ENCODE results near the gene UPB1. TPM values are rescaled to one million over a fixed set of nuclear protein-coding genes. Genes with fewer than 3 reads are reported as not detected.

Gene UPB1
- total and polyA plus RNA-seq, 10 of the 15 experiments (the other 5 are each of a cell fraction or from before 2014, with no cell fraction given), result 0.89 to 20.5 (median 3.1) TPM

DNA sequence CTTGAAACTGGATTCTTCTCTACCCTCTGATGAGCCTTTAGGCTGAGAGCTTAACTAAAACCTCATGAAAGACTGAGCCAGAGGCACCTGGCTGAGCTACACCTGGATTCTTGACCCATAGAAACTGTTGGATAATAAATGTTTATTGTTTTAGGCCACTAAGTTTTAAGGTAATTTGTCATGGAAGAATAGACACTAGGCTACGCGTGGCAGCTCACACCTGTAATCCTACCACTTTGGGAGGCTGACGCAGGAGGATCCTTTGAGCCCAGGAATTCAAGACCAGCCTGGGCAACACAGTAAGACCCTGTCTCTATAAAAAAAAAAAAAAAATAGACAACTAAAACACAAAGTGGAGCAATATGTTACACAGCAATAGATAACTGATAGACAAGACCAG is 29.2 kb upstream of the UPB1 start:
- 100% methylated on average over 3 of the region's 3 CpGs for WGBS (ENCODE audit: insufficient coverage, insufficient replicate concordance, low lambda C conversion rate, missing lambda C conversion rate)

More for the DNA sequence above, 29.2 kb upstream of the UPB1 start:
- H3K36me3 ChIP-seq (ENCODE audit: control insufficient read depth in 2 of 2, insufficient read depth in 2 of 2, low read length in 1 of 2), result no peaks in the 10 kb centered on the region
- FAIRE-seq (no peak), ATAC-seq (no peak), DNase-seq (ENCODE audit: low read depth, low spot score) (no peak)
- in situ Hi-C loops (cut with MboI) (no loop called here), intact Hi-C loops (cut with micrococcal nuclease; ENCODE audit: unreplicated experiment) (no loop called here)
- no peak overlapping the region for H2AFZ ChIP-seq (ENCODE audit: control insufficient read depth, low read depth, low read length)
- CTCF ChIA-PET, result interaction anchor here (0.9 to 1.6 kb wide), 4 partner anchors 10 to 38 kb away, joined by 3 to 5 read pairs (median 4); no protein-coding TSS in a partner anchor
- no peaks in the 10 kb centered on the region for H3K79me2 ChIP-seq (ENCODE audit: control insufficient read depth, insufficient read depth, low read length)
- POLR2A ChIA-PET, result interaction anchor here (0.7 to 2.2 kb wide), 2 partner anchors 10 to 231 kb away, joined by 3 to 7 read pairs; no protein-coding TSS in a partner anchor
- no peak overlapping the region for H3K27ac ChIP-seq (ENCODE audit: control insufficient read depth, insufficient read depth)
- no peak overlapping the region for H3K9ac ChIP-seq (ENCODE audit: control insufficient read depth, insufficient read depth, low read length)
- SMC1A ChIA-PET (ENCODE audit: uncharacterized antibody, unreplicated experiment), result interaction anchor here (1.0 to 1.6 kb wide), 5 partner anchors 10 to 42 kb away, joined by 4 to 5 read pairs (median 4); no protein-coding TSS in a partner anchor
- peaks cover 7% of the 10 kb centered on the region for H3K4me1 ChIP-seq (ENCODE audit: control insufficient read depth, insufficient read depth, low read length)
- H4K20me1 ChIP-seq (ENCODE audit: control insufficient read depth, insufficient read depth), result no peaks in the 10 kb centered on the region
- BruUV-seq (replicated peaks), result no TSS peak
- no peak for TF ChIP-seq MTA3 (IDR thresholded peaks at IDR 0.05; ENCODE audit: borderline replicate concordance, low read length)
- no peak for TF ChIP-seq SUPT20H (IDR thresholded peaks at IDR 0.05; ENCODE audit: borderline replicate concordance, control insufficient read depth, low read depth, low read length)
- no peak for TF ChIP-seq NFXL1 (IDR thresholded peaks at IDR 0.05; ENCODE audit: borderline replicate concordance)
- TF ChIP-seq SREBF1 (IDR thresholded peaks at IDR 0.05; ENCODE audit: low read length), result no peak
- TF ChIP-seq BACH1 (IDR thresholded peaks at IDR 0.05; ENCODE audit: borderline replicate concordance), result no peak
- no peak for TF ChIP-seq NFIC (IDR thresholded peaks at IDR 0.05; ENCODE audit: low read depth, low read length)
- TF ChIP-seq SP1 (IDR thresholded peaks at IDR 0.05; ENCODE audit: low read depth, low read length), result no peak
- TF ChIP-seq, protein P1, sequence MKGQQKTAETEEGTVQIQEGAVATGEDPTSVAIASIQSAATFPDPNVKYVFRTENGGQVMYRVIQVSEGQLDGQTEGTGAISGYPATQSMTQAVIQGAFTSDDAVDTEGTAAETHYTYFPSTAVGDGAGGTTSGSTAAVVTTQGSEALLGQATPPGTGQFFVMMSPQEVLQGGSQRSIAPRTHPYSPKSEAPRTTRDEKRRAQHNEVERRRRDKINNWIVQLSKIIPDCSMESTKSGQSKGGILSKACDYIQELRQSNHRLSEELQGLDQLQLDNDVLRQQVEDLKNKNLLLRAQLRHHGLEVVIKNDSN (IDR thresholded peaks at IDR 0.05; ENCODE audit: borderline replicate concordance, extremely low read length, insufficient read depth, low read depth, low read length), result no peak
- TF ChIP-seq ZZZ3 (IDR thresholded peaks at IDR 0.05; ENCODE audit: control insufficient read depth, insufficient read length, low read depth), result no peak
- no peak for TF ChIP-seq LARP7 (IDR thresholded peaks at IDR 0.05)
- TF ChIP-seq, protein P2, sequence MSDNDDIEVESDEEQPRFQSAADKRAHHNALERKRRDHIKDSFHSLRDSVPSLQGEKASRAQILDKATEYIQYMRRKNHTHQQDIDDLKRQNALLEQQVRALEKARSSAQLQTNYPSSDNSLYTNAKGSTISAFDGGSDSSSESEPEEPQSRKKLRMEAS (IDR thresholded peaks at IDR 0.05; ENCODE audit: low read depth, low read length), result no peak
- TF ChIP-seq KAT2A (conservative IDR thresholded peaks at IDR 0.05; ENCODE audit: control insufficient read depth, low read depth, low read length), result no peak
- no peak for TF ChIP-seq IRF5 (IDR thresholded peaks at IDR 0.05; ENCODE audit: borderline replicate concordance)
- TF ChIP-seq IKZF1 (conservative IDR thresholded peaks at IDR 0.05), result no peak
- no peak for TF ChIP-seq TAF1 (IDR thresholded peaks at IDR 0.05; ENCODE audit: borderline replicate concordance, low read depth, low read length)
- no peak for TF ChIP-seq RFX5 (IDR thresholded peaks at IDR 0.05; ENCODE audit: low read depth, low read length)
- TF ChIP-seq, protein P3, sequence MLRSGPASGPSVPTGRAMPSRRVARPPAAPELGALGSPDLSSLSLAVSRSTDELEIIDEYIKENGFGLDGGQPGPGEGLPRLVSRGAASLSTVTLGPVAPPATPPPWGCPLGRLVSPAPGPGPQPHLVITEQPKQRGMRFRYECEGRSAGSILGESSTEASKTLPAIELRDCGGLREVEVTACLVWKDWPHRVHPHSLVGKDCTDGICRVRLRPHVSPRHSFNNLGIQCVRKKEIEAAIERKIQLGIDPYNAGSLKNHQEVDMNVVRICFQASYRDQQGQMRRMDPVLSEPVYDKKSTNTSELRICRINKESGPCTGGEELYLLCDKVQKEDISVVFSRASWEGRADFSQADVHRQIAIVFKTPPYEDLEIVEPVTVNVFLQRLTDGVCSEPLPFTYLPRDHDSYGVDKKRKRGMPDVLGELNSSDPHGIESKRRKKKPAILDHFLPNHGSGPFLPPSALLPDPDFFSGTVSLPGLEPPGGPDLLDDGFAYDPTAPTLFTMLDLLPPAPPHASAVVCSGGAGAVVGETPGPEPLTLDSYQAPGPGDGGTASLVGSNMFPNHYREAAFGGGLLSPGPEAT (IDR thresholded peaks at IDR 0.05; ENCODE audit: low read depth), result no peak
- no peak for TF ChIP-seq ATF3 (IDR thresholded peaks at IDR 0.05; ENCODE audit: borderline replicate concordance, extremely low read depth, low read depth, low read length)
- TF ChIP-seq SMAD5 (IDR thresholded peaks at IDR 0.05; ENCODE audit: low read depth), result no peak
- TF ChIP-seq STAT1 (conservative IDR thresholded peaks at IDR 0.05), result no peak
- H3K9me3 ChIP-seq (replicated peaks; ENCODE audit: control insufficient read depth, insufficient read depth, low read length), result no peaks in the 10 kb centered on the region
- H3K4me3 ChIP-seq, result no peak overlapping the region
- H3K27me3 ChIP-seq (replicated peaks in 1 of 2; ENCODE audit: control insufficient read depth in 2 of 2, insufficient read depth in 2 of 2, low read length in 1 of 2), result no peaks in the 10 kb centered on the region
- RAD21 ChIA-PET (ENCODE audit: unreplicated experiment), result interaction anchor here (1.3 kb wide), 1 partner anchor 18 kb away, joined by 3 read pairs; no protein-coding TSS in a partner anchor
- no peak overlapping the region for H3K4me2 ChIP-seq (ENCODE audit: control insufficient read depth, insufficient read depth)

All from GM12878 (cell line).